HepG2 (cell line): Measurements from ENCODE around the gene PPP2R2B. TPM values are rescaled to one million over a fixed set of nuclear protein-coding genes. Genes with fewer than 3 reads are reported as not detected.

ENCODE experiments used
- ATF5 ChIP-seq: sonication (generic); formaldehyde crosslinking; IDR thresholded peaks from 2 replicates; pipeline ENCODE4 v1.4.0; 2020; ENCODE audit warnings: mild to moderate bottlenecking, low read depth, missing genetic modification reagents
- MED13 ChIP-seq: sonication (generic); formaldehyde crosslinking; IDR thresholded peaks from 2 replicates; pipeline ENCODE4 v1.5.0; 2020; ENCODE audit warnings: missing genetic modification reagents
- MIER3 ChIP-seq: IDR thresholded peaks from 2 replicates; pipeline ENCODE4 v1.6.1; 2016; ENCODE audit warnings: missing compliant biosample characterization, borderline replicate concordance
- MIXL1 ChIP-seq: IDR thresholded peaks from 2 replicates; pipeline ENCODE4 v1.6.1; 2016
- NFE2L2 ChIP-seq: fragments of 150-350 bp; IDR thresholded peaks from 2 replicates; pipeline ENCODE4 v1.6.1; 2014; ENCODE audit warnings: low read length
- RBM22 ChIP-seq: fragments of 200-400 bp; formaldehyde crosslinking; optimal IDR thresholded peaks from 2 replicates; pipeline ENCODE3; 2017; ENCODE audit warnings: mild to moderate bottlenecking, low read length, moderate library complexity
- SNAPC4 ChIP-seq: sonication (generic); formaldehyde crosslinking; IDR thresholded peaks from 2 replicates; pipeline ENCODE4 v1.4.0; 2020; ENCODE audit warnings: mild to moderate bottlenecking, missing genetic modification reagents
- SOX5 ChIP-seq: IDR thresholded peaks from 2 replicates; pipeline ENCODE4 v1.6.1; 2016; ENCODE audit warnings: borderline replicate concordance
- USF2 ChIP-seq, 2 experiments: sonication (generic) in 1 of 2; formaldehyde crosslinking in 1 of 2; IDR thresholded peaks; 2 replicates each; pipeline versions ENCODE4 v1.5.1 to v1.6.1; 2011 to 2020; ENCODE audit warnings: borderline replicate concordance in 1 of 2, low read depth in 1 of 2, low read length in 1 of 2, mild to moderate bottlenecking in 1 of 2, missing genetic modification reagents in 1 of 2, moderate library complexity in 1 of 2
- ZNF44 ChIP-seq: sonication (generic); formaldehyde crosslinking; IDR thresholded peaks from 2 replicates; pipeline ENCODE4 v1.5.1; 2020; ENCODE audit warnings: mild to moderate bottlenecking, missing genetic modification reagents
- ZNF646 ChIP-seq: sonication (generic); formaldehyde crosslinking; IDR thresholded peaks from 2 replicates; pipeline ENCODE4 v1.9.0; 2021; ENCODE audit warnings: mild to moderate bottlenecking, missing genetic modification reagents
- ZNF710 ChIP-seq: sonication (generic); formaldehyde crosslinking; IDR thresholded peaks from 2 replicates; pipeline ENCODE4 v1.5.0; 2020; ENCODE audit warnings: mild to moderate bottlenecking, missing genetic modification reagents, borderline replicate concordance
- ZNF777 ChIP-seq: sonication (generic); formaldehyde crosslinking; IDR thresholded peaks from 2 replicates; pipeline ENCODE4 v1.4.0; 2020; ENCODE audit warnings: missing genetic modification reagents
- polyA plus RNA-seq, 8 experiments: library from polyadenylated mRNA; depleted of rRNA in 3 of 8; stranded (reverse) in 7 of 8; unstranded in 1 of 8; fragments of >200 nt; fragmentation: Illumina TruSeq in 4 of 8; extraction: Trizol in 4 of 8; gene quantifications; 2 replicates each; pipeline versions ENCODE4 v1.2.1 to v1.2.3, GENCODE V29; 2011 to 2016; ENCODE audit warnings: low read depth in 4 of 8, missing spikeins in 1 of 8, mixed read lengths in 1 of 8; ENCODE audit not compliant: insufficient read depth in 1 of 8
- total RNA-seq, 5 experiments: library from RNA; depleted of rRNA; stranded (reverse); fragments of >200 nt; fragmentation: Illumina TruSeq; extraction: Trizol; gene quantifications; 2 replicates each; pipeline ENCODE4 v1.2.3, GENCODE V29; 2016; ENCODE audit warnings: low read depth in 1 of 5

PPP2R2B gene
- total and polyA plus RNA-seq, 2 of the 13 experiments (the other 11 are each of a cell fraction or from before 2014, with no cell fraction given): not detected

- TF ChIP-seq ZNF710 (0 out of 2 replicates have a peak, but pooled peaks have one; percentile 25), ZNF44 (no peak), MIER3 (no peak), ZNF646 (no peak), USF2 (IDR thresholded peaks at IDR 0.05; ENCODE audit: low read depth, low read length) (no peak), USF2 (CRISPR knock-in tag; IDR thresholded peaks at IDR 0.05; ENCODE audit: borderline replicate concordance) (no peak), RBM22 (no peak), ZNF777 (CRISPR knock-in tag) (no peak), ATF5 (CRISPR knock-in tag) (no peak), SNAPC4 (CRISPR knock-in tag) (no peak), MIXL1 (CRISPR knock-in tag) (peak; percentile 98), SOX5 (CRISPR knock-in tag) (peak; percentile 68), NFE2L2 (no peak), MED13 (CRISPR knock-in tag) (no peak)
Measured at GRCh38 chr5:146767534-146767933, 111.0 kb downstream of the PPP2R2B start (continued).
